Measurements from ENCODE around the gene RAP1A.

GRCh38 chr1:111735321-111735720, 115.7 kb downstream of the RAP1A start:
- TF ChIP-seq CTCF (conservative IDR thresholded peaks at IDR 0.05) (no peak), EZH2 (IDR thresholded peaks at IDR 0.05; ENCODE audit: low read depth) (no peak)

Measured in PC-9 (cell line).